Chondrocyte (in vitro differentiated cells): ENCODE results near the gene OPALIN. TPM values are rescaled to one million over a fixed set of nuclear protein-coding genes. Genes with fewer than 3 reads are reported as not detected.

Source experiments
- DNase-seq: peaks from one replicate; pipeline ENCODE4 v3.0.0; 2021; ENCODE audit warnings: mixed read lengths, low spot score
- H3K27ac Mint-ChIP-seq: one replicate; pipeline ENCODE4 v1.8.0; 2021; ENCODE audit warnings: mild to moderate bottlenecking, moderate library complexity, mixed read lengths; ENCODE audit not compliant: unreplicated experiment
- H3K27me3 Mint-ChIP-seq: 2 replicates; pipeline ENCODE4 v1.8.0; 2021; ENCODE audit warnings: low read depth, mixed read lengths
- H3K36me3 Mint-ChIP-seq: 2 replicates; pipeline ENCODE4 v1.8.0; 2021; ENCODE audit warnings: low read depth, mixed read lengths
- H3K4me1 Mint-ChIP-seq: 2 replicates; pipeline ENCODE4 v1.8.0; 2021; ENCODE audit warnings: low read depth, mild to moderate bottlenecking, mixed read lengths
- H3K4me3 Mint-ChIP-seq: one replicate; pipeline ENCODE4 v1.8.0; 2021; ENCODE audit warnings: mild to moderate bottlenecking, moderate library complexity, mixed read lengths; ENCODE audit not compliant: unreplicated experiment
- H3K9me3 Mint-ChIP-seq: 2 replicates; pipeline ENCODE4 v1.8.0; 2021; ENCODE audit warnings: low read depth, mixed read lengths
- CTCF ChIP-seq: fragments of 200-600 bp; sonication (generic); IDR thresholded peaks from 2 replicates; pipeline ENCODE4 v1.5.0; 2021; ENCODE audit warnings: antibody characterized with exemption, mild to moderate bottlenecking, moderate library complexity
- total RNA-seq: library from RNA; stranded (reverse); gene quantifications from 3 replicates; pipeline ENCODE4 v1.2.1, GENCODE V29; 2021

The OPALIN gene
- total RNA-seq, 1 donor from 2014 or later: not detected

GRCh38 chr10:96295475-96295874, 63.3 kb downstream of the OPALIN start:
- Mint-ChIP-seq H3K27ac (no peak overlapping the region), H3K27me3 (peaks cover 53% of the 10 kb centered on the region)
- TF ChIP-seq CTCF: no peak

More at GRCh38 chr10:96295475-96295874, 63.3 kb downstream of the OPALIN start:
- Mint-ChIP-seq H3K9me3 (no peaks in the 10 kb centered on the region), H3K36me3 (no peaks in the 10 kb centered on the region), H3K4me1 (peaks cover 2% of the 10 kb centered on the region), H3K4me3 (no peak overlapping the region)
- DNase-seq: no peak

Other genes starting within 250 kb of the OPALIN start
- 10.6 to 20.2 TPM (median 10.9 TPM) in 3 replicates for gene ZNF518A, start 228.7 kb downstream of the OPALIN start, total RNA-seq
- not detected in 3 replicates for gene BLNK, start 87.4 kb downstream of the OPALIN start, total RNA-seq
- not detected in 3 replicates for gene DNTT, start 54.6 kb downstream of the OPALIN start, total RNA-seq
- gene TLL2, start 154.9 kb upstream of the OPALIN start, total RNA-seq: 1.2 to 1.9 TPM (median 1.5 TPM) in 3 replicates
- 178 to 192 TPM (median 189 TPM) in 3 replicates for gene TM9SF3, start 228.0 kb upstream of the OPALIN start, total RNA-seq